Prostate gland (tissue), 2 donors: Measurements from ENCODE around the gene VPS13D. TPM values are rescaled to one million over a fixed set of nuclear protein-coding genes. Genes with fewer than 3 reads are reported as not detected.

Experiments
- DNase-seq: peaks from one replicate; pipeline ENCODE4 v3.0.0-alpha.2; 2019; ENCODE audit warnings: low spot score
- H3K27ac ChIP-seq, 2 donors: fragments of 200-600 bp; sonication (generic); 2 replicates each; pipeline ENCODE4 v1.5.1; 2017 to 2019
- H3K27me3 ChIP-seq: fragments of 200-600 bp; sonication (generic); replicated peaks from 2 replicates; pipeline ENCODE4 v1.5.1; 2019; ENCODE audit not compliant: insufficient read depth
- H3K36me3 ChIP-seq, 2 donors: fragments of 200-600 bp; sonication (generic); 1 replicate in 1 of 2; 2 replicates in 1 of 2; pipeline versions ENCODE4 v1.5.1 to v1.8.1; 2017 to 2019
- H3K4me1 ChIP-seq: fragments of 200-600 bp; sonication (generic); replicated peaks from 2 replicates; pipeline ENCODE4 v1.5.1; 2019
- H3K4me3 ChIP-seq, 2 donors: fragments of 200-600 bp; sonication (generic); 2 replicates each; pipeline ENCODE4 v1.5.1; 2017 to 2019
- H3K9me3 ChIP-seq: fragments of 200-600 bp; sonication (generic); 2 replicates; pipeline ENCODE4 v1.5.1; 2017
- POLR2A ChIP-seq: fragments of 450-650 bp; IDR thresholded peaks from one replicate; pipeline ENCODE4 v1.6.1; 2016; ENCODE audit warnings: antibody characterized with exemption, mild to moderate bottlenecking
- POLR2AphosphoS5 ChIP-seq: sonication (generic); formaldehyde crosslinking; IDR thresholded peaks from one replicate; pipeline ENCODE4 v1.6.1; 2017; ENCODE audit warnings: antibody characterized with exemption
- WGBS: methylation state at CpG from one replicate; pipeline ENCODE4 v1.1.5; 2018; 5-methylcytosine and 5-hydroxymethylcytosine counted together
- intact Hi-C: fragments of 100-400 bp; cut with DNase I; formaldehyde crosslinking; loops from one replicate; pipeline ENCODE4 v1.14.2; 2022
- total RNA-seq, 2 donors: library from RNA; depleted of rRNA; stranded (reverse); fragments of >200 nt; gene quantifications; one replicate each; pipeline ENCODE4 v1.1.0, GENCODE V29; 2016
- TF ChIP-seq, protein P1 (sequence below), 4 experiments: fragments of 200-600 bp in 2 of 4; fragments of 450-650 bp in 2 of 4; sonication (generic) in 2 of 4; IDR thresholded peaks; 1 replicate in 3 of 4; 2 replicates in 1 of 4; pipeline ENCODE4 v1.5.1; 2016 to 2019; ENCODE audit warnings: antibody characterized with exemption in 4 of 4, mild to moderate bottlenecking in 2 of 4, moderate library complexity in 2 of 4

VPS13D gene
- total RNA-seq, 2 donors from 2014 or later = 60.7 to 80.8 TPM

DNA sequence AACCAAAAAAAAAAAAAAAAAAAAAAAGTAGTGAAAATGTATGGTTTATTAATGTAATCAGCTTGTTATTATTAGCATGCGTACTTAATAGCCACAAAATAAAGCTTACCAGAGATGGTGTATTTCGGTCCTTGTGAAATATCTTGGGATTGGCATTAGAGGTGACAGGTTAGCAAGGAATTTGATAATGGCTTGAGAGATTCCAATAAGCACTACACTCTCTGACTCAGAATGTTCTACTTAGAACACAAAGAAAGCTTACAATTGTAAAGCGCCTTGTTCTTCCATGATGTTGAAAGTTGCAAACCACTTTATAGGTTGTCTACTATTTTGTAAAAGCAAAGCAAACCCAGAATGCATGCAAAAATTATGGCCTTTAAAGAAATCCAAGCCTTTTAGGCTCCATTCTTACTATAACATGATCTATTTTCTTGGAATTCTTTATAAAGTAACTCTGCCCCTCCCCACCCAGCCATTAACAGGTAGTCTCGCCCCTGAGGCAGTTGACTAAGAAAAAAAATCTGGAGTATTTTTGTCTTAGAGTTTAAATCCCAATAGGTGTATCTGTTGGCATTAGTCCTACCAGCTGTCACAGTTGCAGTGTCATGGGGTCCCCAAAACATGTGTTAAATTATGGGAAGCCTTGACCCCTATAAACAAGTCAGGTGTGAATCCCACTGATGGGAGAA is 259.0 kb downstream of the VPS13D start:
- Histone ChIP-seq H3K4me1 (peaks cover 17% of the 10 kb centered on the region), H3K27me3 (no peaks in the 10 kb centered on the region), H3K9me3 (no peaks in the 10 kb centered on the region), H3K36me3 (no peaks in the 10 kb centered on the region), H3K27ac (no peak overlapping the region), H3K4me3 (no peak overlapping the region)
- 95% methylated on average over 4 of the region's 4 CpGs for WGBS
- TF ChIP-seq POLR2A = no peak
- TF ChIP-seq, protein P1, sequence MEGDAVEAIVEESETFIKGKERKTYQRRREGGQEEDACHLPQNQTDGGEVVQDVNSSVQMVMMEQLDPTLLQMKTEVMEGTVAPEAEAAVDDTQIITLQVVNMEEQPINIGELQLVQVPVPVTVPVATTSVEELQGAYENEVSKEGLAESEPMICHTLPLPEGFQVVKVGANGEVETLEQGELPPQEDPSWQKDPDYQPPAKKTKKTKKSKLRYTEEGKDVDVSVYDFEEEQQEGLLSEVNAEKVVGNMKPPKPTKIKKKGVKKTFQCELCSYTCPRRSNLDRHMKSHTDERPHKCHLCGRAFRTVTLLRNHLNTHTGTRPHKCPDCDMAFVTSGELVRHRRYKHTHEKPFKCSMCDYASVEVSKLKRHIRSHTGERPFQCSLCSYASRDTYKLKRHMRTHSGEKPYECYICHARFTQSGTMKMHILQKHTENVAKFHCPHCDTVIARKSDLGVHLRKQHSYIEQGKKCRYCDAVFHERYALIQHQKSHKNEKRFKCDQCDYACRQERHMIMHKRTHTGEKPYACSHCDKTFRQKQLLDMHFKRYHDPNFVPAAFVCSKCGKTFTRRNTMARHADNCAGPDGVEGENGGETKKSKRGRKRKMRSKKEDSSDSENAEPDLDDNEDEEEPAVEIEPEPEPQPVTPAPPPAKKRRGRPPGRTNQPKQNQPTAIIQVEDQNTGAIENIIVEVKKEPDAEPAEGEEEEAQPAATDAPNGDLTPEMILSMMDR (IDR thresholded peaks at IDR 0.05) = no peak
- no peak for TF ChIP-seq POLR2AphosphoS5
- DNase-seq = no peak
- intact Hi-C loops = no loop called here

DNA sequence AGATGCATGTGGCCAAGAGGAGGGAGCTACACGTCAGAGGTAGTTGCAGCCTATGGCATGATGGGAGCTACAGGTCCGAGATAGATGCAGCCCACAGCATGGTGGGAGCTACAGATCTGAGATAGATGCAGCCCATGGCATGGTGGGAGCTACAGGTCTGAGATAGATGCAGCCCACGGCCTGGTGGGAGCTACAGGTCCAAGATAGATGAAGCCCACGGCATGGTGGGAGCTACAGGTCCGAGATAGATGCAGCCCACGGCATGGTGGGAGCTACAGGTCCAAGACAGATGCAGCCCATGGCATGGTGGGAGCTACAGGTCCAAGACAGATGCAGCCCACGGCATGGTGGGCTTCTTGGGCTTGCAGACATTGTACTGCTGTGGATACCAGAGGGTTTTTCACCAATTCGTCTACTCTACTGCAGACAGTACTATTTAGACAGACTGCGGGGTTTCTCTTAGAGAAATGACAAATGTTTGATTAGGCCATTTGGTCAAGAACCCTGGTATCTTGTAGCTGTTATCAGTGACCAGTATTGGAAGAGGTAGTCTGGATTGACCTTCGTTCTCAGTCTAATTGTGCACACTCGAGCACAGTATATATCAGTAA is 260.8 kb downstream of the VPS13D start:
- WGBS = 96% methylated on average over 11 of the region's 11 CpGs
- peaks cover 6% of the 10 kb centered on the region for H3K4me1 ChIP-seq
- peak overlapping the region in 1 of 2 donors; percentile 41 for H3K27ac ChIP-seq
- H3K9me3 ChIP-seq = no peaks in the 10 kb centered on the region
- TF ChIP-seq, protein P1 (IDR thresholded peaks at IDR 0.05) = no peak
- TF ChIP-seq POLR2AphosphoS5 (no peak), POLR2A (no peak)
- intact Hi-C loops = no loop called here
- H3K27me3 ChIP-seq = no peaks in the 10 kb centered on the region
- no peak for DNase-seq
- no peaks in the 10 kb centered on the region for H3K36me3 ChIP-seq
- no peak overlapping the region for H3K4me3 ChIP-seq

DNA sequence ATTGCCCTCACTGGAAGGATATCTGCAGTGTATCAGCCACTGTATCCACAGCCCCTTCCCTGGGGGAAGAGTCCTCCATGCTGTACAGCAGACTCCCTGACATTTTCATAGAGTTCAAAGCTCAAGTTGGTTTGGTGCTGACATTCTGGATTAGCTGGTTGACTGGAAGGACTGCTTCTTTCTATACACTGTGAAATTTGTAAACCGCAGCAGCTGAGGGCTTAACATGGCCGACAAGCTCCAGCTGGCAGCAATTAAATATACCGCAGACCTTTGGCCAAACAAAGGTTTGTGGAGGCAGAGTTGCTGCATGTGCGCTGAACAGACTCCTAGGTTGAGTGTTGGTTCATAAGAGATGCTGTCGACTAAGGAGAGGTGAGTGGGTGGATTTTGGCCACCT is 261.8 kb downstream of the VPS13D start:
- TF ChIP-seq, protein P1 (IDR thresholded peaks at IDR 0.05) = no peak
- TF ChIP-seq POLR2AphosphoS5 (no peak), POLR2A (no peak)
- H3K27me3 ChIP-seq = no peaks in the 10 kb centered on the region
- no peak overlapping the region for H3K4me3 ChIP-seq
- DNase-seq = no peak
- no peaks in the 10 kb centered on the region for H3K4me1 ChIP-seq
- H3K36me3 ChIP-seq = no peaks in the 10 kb centered on the region
- H3K27ac ChIP-seq = peak overlapping the region in 1 of 2 donors; percentile 41
- intact Hi-C loops = no loop called here
- no peaks in the 10 kb centered on the region for H3K9me3 ChIP-seq
- 82% methylated on average over 5 of the region's 5 CpGs for WGBS

GRCh38 chr1:12495725-12496124 is 265.9 kb downstream of the VPS13D start:
- H3K4me1 ChIP-seq = no peaks in the 10 kb centered on the region
- TF ChIP-seq POLR2AphosphoS5 = no peak
- H3K4me3 ChIP-seq = no peak overlapping the region
- no peaks in the 10 kb centered on the region for H3K36me3 ChIP-seq
- no peaks in the 10 kb centered on the region for H3K27me3 ChIP-seq
- no peak for DNase-seq
- H3K27ac ChIP-seq = peak overlapping the region; percentile 51 to 78
- intact Hi-C loops = no loop called here
- 70% methylated on average over 11 of the region's 11 CpGs for WGBS
- no peaks in the 10 kb centered on the region for H3K9me3 ChIP-seq

DNA sequence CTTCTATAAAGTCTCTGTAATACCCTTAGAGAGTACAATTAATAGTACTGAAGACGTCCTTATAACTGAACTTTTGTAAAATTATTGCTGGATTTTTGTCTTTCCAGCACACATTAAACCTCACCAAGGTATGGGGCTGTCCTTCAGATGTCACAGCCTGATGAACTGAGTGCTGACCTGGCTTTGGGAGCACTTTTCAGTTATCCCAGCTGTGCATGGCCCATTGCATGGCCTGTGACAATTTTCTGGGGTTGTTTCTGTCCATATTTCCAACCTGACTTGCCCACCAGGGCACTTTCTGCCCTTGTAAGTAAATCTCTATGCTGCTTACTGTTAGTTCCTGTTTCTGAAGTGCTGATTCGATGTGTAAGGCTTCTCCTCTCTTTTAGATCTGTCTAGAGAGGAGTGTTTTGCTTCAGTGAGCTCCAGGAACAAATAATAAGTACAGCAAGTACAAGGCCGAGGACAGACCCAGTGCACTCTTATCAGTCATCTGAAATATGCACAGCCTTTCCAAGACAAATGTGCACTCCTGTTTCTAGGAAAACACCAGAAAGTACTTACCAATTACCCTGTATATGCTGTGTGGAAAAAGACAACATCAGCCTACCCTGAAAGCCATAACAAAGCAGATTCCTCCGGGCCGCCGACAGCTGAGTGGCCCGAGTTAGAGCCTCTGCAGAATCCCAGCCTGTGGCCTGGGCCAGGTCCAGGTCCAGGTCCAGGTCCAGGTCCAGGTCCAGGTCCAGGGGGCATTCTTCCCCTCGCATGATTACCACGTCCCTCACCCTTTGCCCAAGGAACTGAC is 266.5 kb downstream of the VPS13D start:
- H3K4me3 ChIP-seq = no peak overlapping the region
- TF ChIP-seq, protein P1 (IDR thresholded peaks at IDR 0.05) = no peak
- TF ChIP-seq POLR2AphosphoS5 (peak; percentile 77), POLR2A (no peak)
- DNase-seq = no peak
- intact Hi-C loops = no loop called here
- no peaks in the 10 kb centered on the region for H3K36me3 ChIP-seq
- WGBS = 38% methylated on average over 9 of the region's 9 CpGs
- no peaks in the 10 kb centered on the region for H3K27me3 ChIP-seq
- H3K4me1 ChIP-seq = no peaks in the 10 kb centered on the region
- H3K9me3 ChIP-seq = no peaks in the 10 kb centered on the region
- peak overlapping the region; percentile 51 to 78 for H3K27ac ChIP-seq
